A549 (cell line): ENCODE measurements around the gene ZFPM1.

Source experiments
- EP300 ChIP-seq, 2 experiments: fragments of >200 bp; sonication (Bioruptor Twin); formaldehyde crosslinking; IDR thresholded peaks; 2 replicates in 1 of 2; 3 replicates in 1 of 2; pipeline ENCODE4 v1.6.1; 2016 to 2017
- JUN ChIP-seq, 2 experiments: fragments of >200 bp; sonication (Bioruptor Twin); formaldehyde crosslinking; IDR thresholded peaks; 2 replicates in 1 of 2; 3 replicates in 1 of 2; pipeline ENCODE4 v1.6.1; 2016 to 2017
- RCOR1 ChIP-seq: fragments of 150-350 bp; IDR thresholded peaks from 2 replicates; pipeline ENCODE4 v1.6.1; 2014; ENCODE audit warnings: antibody characterized with exemption, low read length, low read depth
- RFX5 ChIP-seq: fragments of 450-650 bp; IDR thresholded peaks from 2 replicates; pipeline ENCODE4 v1.7.1; 2014; ENCODE audit warnings: antibody characterized with exemption, mild to moderate bottlenecking, moderate library complexity
- TF ChIP-seq, protein P1 (sequence below): fragments of >200 bp; sonication (Bioruptor Twin); formaldehyde crosslinking; IDR thresholded peaks from 3 replicates; pipeline ENCODE4 v1.5.1; 2016
- TF ChIP-seq, protein P2 (sequence below): fragments of 450-650 bp; IDR thresholded peaks from 2 replicates; pipeline ENCODE4 v1.6.1; 2014; ENCODE audit warnings: antibody characterized with exemption
- TF ChIP-seq, protein P3 (sequence below): fragments of >200 bp; sonication (Bioruptor Twin); formaldehyde crosslinking; IDR thresholded peaks from 3 replicates; pipeline ENCODE4 v1.6.1; 2016
- TF ChIP-seq, protein P4 (sequence below): IDR thresholded peaks from 2 replicates; pipeline ENCODE4 v1.6.1; 2012

DNA sequence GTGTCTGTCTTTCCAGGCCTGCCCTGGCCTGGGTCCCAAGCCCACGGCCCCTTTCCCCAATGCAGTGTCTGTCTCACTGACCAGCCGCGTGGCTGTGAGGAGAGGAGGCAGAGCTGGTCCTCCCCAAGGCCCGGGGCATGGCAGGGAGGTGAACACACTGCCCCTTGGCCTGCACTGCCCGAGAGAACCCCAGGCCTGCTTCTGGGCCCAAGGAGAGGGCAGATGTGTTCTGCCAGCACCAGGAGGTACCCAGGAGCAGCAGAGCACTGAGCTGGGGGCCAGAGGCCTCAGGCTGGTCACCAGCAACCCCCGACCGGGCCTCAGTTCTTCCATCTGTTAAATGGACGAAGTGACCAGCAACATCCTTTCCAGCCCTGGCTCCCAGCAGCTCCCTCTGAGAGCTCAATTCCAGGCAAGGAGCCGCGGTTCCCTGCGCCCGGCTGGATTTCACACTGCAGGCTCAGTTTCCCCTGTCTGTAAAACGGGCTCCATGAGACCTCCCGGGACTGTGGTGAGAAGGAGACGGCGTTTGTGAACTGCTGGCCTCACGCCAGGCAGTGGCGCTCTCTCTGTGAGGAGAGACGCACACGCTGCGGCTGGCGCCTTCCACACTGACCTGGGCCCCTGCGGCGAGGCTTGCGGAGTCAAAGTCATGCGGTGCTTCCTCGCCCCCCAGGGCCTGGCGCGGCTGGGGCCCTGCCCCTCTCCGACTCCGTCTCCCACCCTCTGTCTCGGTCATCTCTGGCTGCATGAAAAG lies 8.1 kb upstream of the ZFPM1 start:
- TF ChIP-seq, protein P1, sequence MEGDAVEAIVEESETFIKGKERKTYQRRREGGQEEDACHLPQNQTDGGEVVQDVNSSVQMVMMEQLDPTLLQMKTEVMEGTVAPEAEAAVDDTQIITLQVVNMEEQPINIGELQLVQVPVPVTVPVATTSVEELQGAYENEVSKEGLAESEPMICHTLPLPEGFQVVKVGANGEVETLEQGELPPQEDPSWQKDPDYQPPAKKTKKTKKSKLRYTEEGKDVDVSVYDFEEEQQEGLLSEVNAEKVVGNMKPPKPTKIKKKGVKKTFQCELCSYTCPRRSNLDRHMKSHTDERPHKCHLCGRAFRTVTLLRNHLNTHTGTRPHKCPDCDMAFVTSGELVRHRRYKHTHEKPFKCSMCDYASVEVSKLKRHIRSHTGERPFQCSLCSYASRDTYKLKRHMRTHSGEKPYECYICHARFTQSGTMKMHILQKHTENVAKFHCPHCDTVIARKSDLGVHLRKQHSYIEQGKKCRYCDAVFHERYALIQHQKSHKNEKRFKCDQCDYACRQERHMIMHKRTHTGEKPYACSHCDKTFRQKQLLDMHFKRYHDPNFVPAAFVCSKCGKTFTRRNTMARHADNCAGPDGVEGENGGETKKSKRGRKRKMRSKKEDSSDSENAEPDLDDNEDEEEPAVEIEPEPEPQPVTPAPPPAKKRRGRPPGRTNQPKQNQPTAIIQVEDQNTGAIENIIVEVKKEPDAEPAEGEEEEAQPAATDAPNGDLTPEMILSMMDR: no peak
- TF ChIP-seq, protein P2, sequence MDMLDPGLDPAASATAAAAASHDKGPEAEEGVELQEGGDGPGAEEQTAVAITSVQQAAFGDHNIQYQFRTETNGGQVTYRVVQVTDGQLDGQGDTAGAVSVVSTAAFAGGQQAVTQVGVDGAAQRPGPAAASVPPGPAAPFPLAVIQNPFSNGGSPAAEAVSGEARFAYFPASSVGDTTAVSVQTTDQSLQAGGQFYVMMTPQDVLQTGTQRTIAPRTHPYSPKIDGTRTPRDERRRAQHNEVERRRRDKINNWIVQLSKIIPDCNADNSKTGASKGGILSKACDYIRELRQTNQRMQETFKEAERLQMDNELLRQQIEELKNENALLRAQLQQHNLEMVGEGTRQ: no peak
- no peak for TF ChIP-seq RFX5
- TF ChIP-seq EP300 (IDR thresholded peaks at IDR 0.05): no peak
- no peak for TF ChIP-seq JUN (IDR thresholded peaks at IDR 0.05)
- TF ChIP-seq, protein P3, sequence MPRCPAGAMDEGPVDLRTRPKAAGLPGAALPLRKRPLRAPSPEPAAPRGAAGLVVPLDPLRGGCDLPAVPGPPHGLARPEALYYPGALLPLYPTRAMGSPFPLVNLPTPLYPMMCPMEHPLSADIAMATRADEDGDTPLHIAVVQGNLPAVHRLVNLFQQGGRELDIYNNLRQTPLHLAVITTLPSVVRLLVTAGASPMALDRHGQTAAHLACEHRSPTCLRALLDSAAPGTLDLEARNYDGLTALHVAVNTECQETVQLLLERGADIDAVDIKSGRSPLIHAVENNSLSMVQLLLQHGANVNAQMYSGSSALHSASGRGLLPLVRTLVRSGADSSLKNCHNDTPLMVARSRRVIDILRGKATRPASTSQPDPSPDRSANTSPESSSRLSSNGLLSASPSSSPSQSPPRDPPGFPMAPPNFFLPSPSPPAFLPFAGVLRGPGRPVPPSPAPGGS: no peak
- TF ChIP-seq, protein P4, sequence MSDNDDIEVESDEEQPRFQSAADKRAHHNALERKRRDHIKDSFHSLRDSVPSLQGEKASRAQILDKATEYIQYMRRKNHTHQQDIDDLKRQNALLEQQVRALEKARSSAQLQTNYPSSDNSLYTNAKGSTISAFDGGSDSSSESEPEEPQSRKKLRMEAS: no peak
- TF ChIP-seq RCOR1: no peak
